ENCODE measurements around the gene PRUNE2. TPM values are rescaled to one million over a fixed set of nuclear protein-coding genes. Genes with fewer than 3 reads are reported as not detected.

Gene PRUNE2
- total and polyA plus RNA-seq, 2 of the 13 experiments (the other 11 are each of a cell fraction or from before 2014, with no cell fraction given) = 0.02 TPM; not detected in 1

DNA sequence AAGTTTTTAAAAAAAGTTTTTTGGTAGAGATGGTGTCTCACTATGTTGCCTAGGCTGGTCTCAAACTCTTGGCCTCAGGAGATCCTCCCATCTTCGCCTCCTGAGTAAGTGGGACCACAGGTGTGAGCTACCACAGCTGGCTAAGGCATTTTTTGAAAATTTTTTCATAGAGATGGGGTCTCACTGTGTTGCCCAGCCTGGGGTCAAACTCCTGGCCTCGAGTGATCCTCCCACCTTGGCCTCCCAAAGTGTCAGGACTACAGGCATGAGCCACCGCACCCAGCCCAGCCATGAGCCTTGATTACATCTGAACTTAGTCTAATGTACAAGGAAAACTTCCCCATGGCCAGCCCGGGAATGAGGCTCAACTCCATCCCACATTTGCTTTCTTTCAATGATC lies 219.2 kb downstream of the PRUNE2 start:
- no peak overlapping the region for H3K4me3 ChIP-seq (replicated peaks in 1 of 3; ENCODE audit: insufficient read depth in 1 of 3, low read depth in 2 of 3, low read length in 3 of 3)
- no peak overlapping the region for H3K27ac ChIP-seq (ENCODE audit: extremely low read length, insufficient read depth, low read length)
- no peaks in the 10 kb centered on the region for H3K9me3 ChIP-seq (ENCODE audit: low read length)
- in situ Hi-C loops (cut with HindIII; ENCODE audit: extremely low pct_ligation_motif_present, low pct_unique_long_range_greater_than_20kb) (no loop called here), intact Hi-C loops (cut with micrococcal nuclease; ENCODE audit: unreplicated experiment) (no loop called here)
- ATAC-seq (no peak), DNase-seq (ENCODE audit: low spot score) (no peak), FAIRE-seq (no peak)
- no peak overlapping the region for H3K9ac ChIP-seq (ENCODE audit: insufficient read depth, low read depth, low read length)
- H3K27me3 ChIP-seq (ENCODE audit: control insufficient read depth in 1 of 2, insufficient read depth in 2 of 2, low read length in 2 of 2) = 0 out of 5 replicates have a peak, but pooled peaks cover 0 to under 1% of the 10 kb centered on the region in 2 experiments
- ChIA-PET POLR2A (no interaction called here), CTCF (ENCODE audit: low intra/inter-chr PET ratio, low total read pairs) (no interaction called here)
- H4K20me1 ChIP-seq (ENCODE audit: insufficient read depth, low read length) = no peaks in the 10 kb centered on the region
- H2AFZ ChIP-seq (ENCODE audit: low read length) = no peak overlapping the region
- 10% methylated on average over 2 of the region's 4 CpGs for WGBS (ENCODE audit: low lambda C conversion rate)
- H3K4me1 ChIP-seq (ENCODE audit: insufficient read depth, low read length) = peaks cover 31% of the 10 kb centered on the region
- H3K4me2 ChIP-seq (ENCODE audit: low read depth, low read length) = no peak overlapping the region
- H3K79me2 ChIP-seq (ENCODE audit: insufficient read depth, low read length) = no peaks in the 10 kb centered on the region
- H3K36me3 ChIP-seq (replicated peaks in 1 of 2; ENCODE audit: control insufficient read depth in 1 of 2, insufficient read depth in 2 of 2, low read length in 2 of 2) = no peaks in the 10 kb centered on the region
- no TSS peak for BruUV-seq (replicated peaks)
- TF ChIP-seq ZNF562 (CRISPR knock-in tag; IDR thresholded peaks at IDR 0.05; ENCODE audit: borderline replicate concordance) = no peak
- no peak for TF ChIP-seq ZNF776 (CRISPR knock-in tag; IDR thresholded peaks at IDR 0.05)
- TF ChIP-seq, protein P1, sequence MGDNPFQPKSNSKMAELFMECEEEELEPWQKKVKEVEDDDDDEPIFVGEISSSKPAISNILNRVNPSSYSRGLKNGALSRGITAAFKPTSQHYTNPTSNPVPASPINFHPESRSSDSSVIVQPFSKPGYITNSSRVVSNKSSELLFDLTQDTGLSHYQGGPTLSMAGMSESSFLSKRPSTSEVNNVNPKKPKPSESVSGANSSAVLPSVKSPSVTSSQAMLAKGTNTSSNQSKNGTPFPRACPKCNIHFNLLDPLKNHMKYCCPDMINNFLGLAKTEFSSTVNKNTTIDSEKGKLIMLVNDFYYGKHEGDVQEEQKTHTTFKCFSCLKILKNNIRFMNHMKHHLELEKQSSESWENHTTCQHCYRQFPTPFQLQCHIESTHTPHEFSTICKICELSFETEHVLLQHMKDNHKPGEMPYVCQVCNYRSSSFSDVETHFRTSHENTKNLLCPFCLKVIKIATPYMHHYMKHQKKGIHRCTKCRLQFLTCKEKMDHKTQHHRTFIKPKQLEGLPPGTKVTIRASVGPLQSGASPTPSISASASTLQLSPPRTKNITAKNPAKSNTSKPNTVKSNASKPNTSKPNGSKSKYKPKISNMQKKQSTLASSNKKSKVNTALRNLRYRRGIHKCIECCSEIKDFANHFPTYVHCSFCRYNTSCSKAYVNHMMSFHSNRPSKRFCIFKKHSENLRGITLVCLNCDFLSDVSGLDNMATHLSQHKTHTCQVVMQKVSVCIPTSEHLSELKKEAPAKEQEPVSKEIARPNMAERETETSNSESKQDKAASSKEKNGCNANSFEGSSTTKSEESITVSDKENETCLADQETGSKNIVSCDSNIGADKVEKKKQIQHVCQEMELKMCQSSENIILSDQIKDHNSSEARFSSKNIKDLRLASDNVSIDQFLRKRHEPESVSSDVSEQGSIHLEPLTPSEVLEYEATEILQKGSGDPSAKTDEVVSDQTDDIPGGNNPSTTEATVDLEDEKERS (CRISPR knock-in tag; IDR thresholded peaks at IDR 0.05) = no peak
- TF ChIP-seq ARNT (IDR thresholded peaks at IDR 0.05) = no peak
- TF ChIP-seq, protein P2, sequence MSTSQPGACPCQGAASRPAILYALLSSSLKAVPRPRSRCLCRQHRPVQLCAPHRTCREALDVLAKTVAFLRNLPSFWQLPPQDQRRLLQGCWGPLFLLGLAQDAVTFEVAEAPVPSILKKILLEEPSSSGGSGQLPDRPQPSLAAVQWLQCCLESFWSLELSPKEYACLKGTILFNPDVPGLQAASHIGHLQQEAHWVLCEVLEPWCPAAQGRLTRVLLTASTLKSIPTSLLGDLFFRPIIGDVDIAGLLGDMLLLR (CRISPR knock-in tag; IDR thresholded peaks at IDR 0.05) = no peak
- TF ChIP-seq, protein P3, sequence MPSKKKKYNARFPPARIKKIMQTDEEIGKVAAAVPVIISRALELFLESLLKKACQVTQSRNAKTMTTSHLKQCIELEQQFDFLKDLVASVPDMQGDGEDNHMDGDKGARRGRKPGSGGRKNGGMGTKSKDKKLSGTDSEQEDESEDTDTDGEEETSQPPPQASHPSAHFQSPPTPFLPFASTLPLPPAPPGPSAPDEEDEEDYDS (CRISPR knock-in tag; IDR thresholded peaks at IDR 0.05) = no peak
- no peak for TF ChIP-seq ZC3H4 (CRISPR knock-in tag; IDR thresholded peaks at IDR 0.05; ENCODE audit: borderline replicate concordance)
- no peak for TF ChIP-seq PHB2 (IDR thresholded peaks at IDR 0.05; ENCODE audit: partially characterized antibody)
- TF ChIP-seq ZNF460 (CRISPR knock-in tag; IDR thresholded peaks at IDR 0.05; ENCODE audit: borderline replicate concordance) = no peak
- TF ChIP-seq PRDM4 (CRISPR knock-in tag; IDR thresholded peaks at IDR 0.05; ENCODE audit: borderline replicate concordance) = no peak
- no peak for TF ChIP-seq TCF7 (IDR thresholded peaks at IDR 0.05; ENCODE audit: low read depth)
- TF ChIP-seq ZNF564 (CRISPR knock-in tag; IDR thresholded peaks at IDR 0.05) = no peak

Data from HepG2 (cell line).